ENCODE results near the gene TMEM218. TPM values are rescaled to one million over a fixed set of nuclear protein-coding genes. Genes with fewer than 3 reads are reported as not detected.

TMEM218 gene
- total and polyA plus RNA-seq, 7 donors = 12.0 to 34.6 (median 23.3) TPM

GRCh38 chr11:125140233-125140632, 28.8 kb upstream of the TMEM218 start:
- Histone ChIP-seq H3K4me1 (peaks cover 0 to 6% (median 2%) of the 10 kb centered on the region in 4 donors), H3K9me3 (no peaks in the 10 kb centered on the region), H3K27me3 (peaks cover 0 to 17% (median 0%) of the 10 kb centered on the region in 3 donors), H3K4me3 (no peak overlapping the region), H3K36me3 (no peaks in the 10 kb centered on the region), H3K27ac (no peak overlapping the region)
- 39 to 51% methylated on average over 8 of the region's 8 CpGs for WGBS, 2 donors
- intact Hi-C loops (cut with DNase I) = loop anchor here (2.0 kb wide), 1 partner anchor 47 kb away; no protein-coding TSS in a partner anchor
- no peak for DNase-seq
- TF ChIP-seq CTCF (IDR thresholded peaks at IDR 0.05) (no peak), EP300 (IDR thresholded peaks at IDR 0.05) (no peak), POLR2AphosphoS5 (IDR thresholded peaks at IDR 0.05) (no peak), POLR2A (IDR thresholded peaks at IDR 0.05) (no peak)

- intact Hi-C loops (cut with DNase I) = loop anchor here (2.0 kb wide), 1 partner anchor 47 kb away; no protein-coding TSS in a partner anchor
- no peak for DNase-seq
- Histone ChIP-seq H3K27ac (no peak overlapping the region), H3K36me3 (no peaks in the 10 kb centered on the region), H3K27me3 (peaks cover 0 to 17% (median 0%) of the 10 kb centered on the region in 3 donors), H3K9me3 (no peaks in the 10 kb centered on the region), H3K4me3 (no peak overlapping the region), H3K4me1 (peaks cover 0 to 6% (median 2%) of the 10 kb centered on the region in 4 donors)
- 51 to 70% methylated on average over 3 of the region's 3 CpGs for WGBS, 2 donors
- TF ChIP-seq POLR2A (IDR thresholded peaks at IDR 0.05) = no peak
- TF ChIP-seq CTCF (IDR thresholded peaks at IDR 0.05) = no peak
- TF ChIP-seq EP300 (IDR thresholded peaks at IDR 0.05) = no peak
- no peak for TF ChIP-seq POLR2AphosphoS5 (IDR thresholded peaks at IDR 0.05)
Measured at GRCh38 chr11:125139778-125140177, 28.4 kb upstream of the TMEM218 start.

- Histone ChIP-seq H3K4me1 (peaks cover 0 to 6% (median 2%) of the 10 kb centered on the region in 4 donors), H3K9me3 (no peaks in the 10 kb centered on the region), H3K27me3 (peaks cover 0 to 17% (median 0%) of the 10 kb centered on the region in 3 donors), H3K36me3 (no peaks in the 10 kb centered on the region), H3K27ac (no peak overlapping the region), H3K4me3 (no peak overlapping the region)
- TF ChIP-seq POLR2AphosphoS5 (IDR thresholded peaks at IDR 0.05) (no peak), CTCF (IDR thresholded peaks at IDR 0.05) (no peak), EP300 (IDR thresholded peaks at IDR 0.05) (no peak), POLR2A (IDR thresholded peaks at IDR 0.05) (no peak)
- 74 to 83% methylated on average over 8 of the region's 8 CpGs for WGBS, 2 donors
- no peak for DNase-seq
- intact Hi-C loops (cut with DNase I) = no loop called here
Measured at GRCh38 chr11:125138966-125139365, 27.5 kb upstream of the TMEM218 start.

GRCh38 chr11:125136001-125136400, 24.6 kb upstream of the TMEM218 start:
- no peak overlapping the region for H3K4me3 ChIP-seq
- H3K27me3 ChIP-seq = peaks cover 0 to 10% (median 0%) of the 10 kb centered on the region in 3 donors
- TF ChIP-seq POLR2A (IDR thresholded peaks at IDR 0.05) (no peak), EP300 (IDR thresholded peaks at IDR 0.05) (no peak), CTCF (IDR thresholded peaks at IDR 0.05) (no peak), POLR2AphosphoS5 (IDR thresholded peaks at IDR 0.05) (no peak)
- no peaks in the 10 kb centered on the region for H3K36me3 ChIP-seq
- H3K9me3 ChIP-seq = no peaks in the 10 kb centered on the region
- no peak overlapping the region for H3K27ac ChIP-seq
- intact Hi-C loops (cut with DNase I) = no loop called here
- no peaks in the 10 kb centered on the region for H3K4me1 ChIP-seq
- no peak for DNase-seq

GRCh38 chr11:125132596-125132995, 21.2 kb upstream of the TMEM218 start:
- intact Hi-C loops (cut with DNase I) = no loop called here
- DNase-seq = no peak
- Histone ChIP-seq H3K4me1 (no peaks in the 10 kb centered on the region), H3K4me3 (no peak overlapping the region), H3K27me3 (peaks cover 0 to 10% (median 0%) of the 10 kb centered on the region in 3 donors), H3K9me3 (no peaks in the 10 kb centered on the region), H3K27ac (no peak overlapping the region), H3K36me3 (no peaks in the 10 kb centered on the region)
- WGBS, 2 donors = 83 to 87% methylated on average over 7 of the region's 7 CpGs
- TF ChIP-seq POLR2A (IDR thresholded peaks at IDR 0.05) = no peak
- TF ChIP-seq EP300 (IDR thresholded peaks at IDR 0.05) = no peak
